ENCODE data around the gene CDC42BPG.

DNA sequence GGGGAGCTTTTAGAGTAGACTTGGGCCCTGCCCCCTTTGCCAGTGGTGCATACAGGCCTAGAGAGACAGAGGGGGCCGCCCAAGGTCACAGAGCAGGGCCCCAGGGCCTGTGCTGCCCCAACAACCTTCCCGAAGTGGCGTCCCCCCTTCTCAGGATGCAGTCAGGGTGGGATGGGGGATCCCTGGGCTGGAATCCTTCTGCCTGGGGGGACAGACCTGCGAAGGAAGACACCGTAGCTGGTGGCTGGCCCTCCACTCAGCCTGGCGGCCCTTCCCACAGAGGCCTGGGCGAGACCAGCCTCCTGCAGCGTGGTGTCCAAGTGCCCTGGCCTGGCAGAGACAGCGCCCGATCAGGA lies 48.4 kb upstream of the CDC42BPG start:
- TF ChIP-seq, protein P1, sequence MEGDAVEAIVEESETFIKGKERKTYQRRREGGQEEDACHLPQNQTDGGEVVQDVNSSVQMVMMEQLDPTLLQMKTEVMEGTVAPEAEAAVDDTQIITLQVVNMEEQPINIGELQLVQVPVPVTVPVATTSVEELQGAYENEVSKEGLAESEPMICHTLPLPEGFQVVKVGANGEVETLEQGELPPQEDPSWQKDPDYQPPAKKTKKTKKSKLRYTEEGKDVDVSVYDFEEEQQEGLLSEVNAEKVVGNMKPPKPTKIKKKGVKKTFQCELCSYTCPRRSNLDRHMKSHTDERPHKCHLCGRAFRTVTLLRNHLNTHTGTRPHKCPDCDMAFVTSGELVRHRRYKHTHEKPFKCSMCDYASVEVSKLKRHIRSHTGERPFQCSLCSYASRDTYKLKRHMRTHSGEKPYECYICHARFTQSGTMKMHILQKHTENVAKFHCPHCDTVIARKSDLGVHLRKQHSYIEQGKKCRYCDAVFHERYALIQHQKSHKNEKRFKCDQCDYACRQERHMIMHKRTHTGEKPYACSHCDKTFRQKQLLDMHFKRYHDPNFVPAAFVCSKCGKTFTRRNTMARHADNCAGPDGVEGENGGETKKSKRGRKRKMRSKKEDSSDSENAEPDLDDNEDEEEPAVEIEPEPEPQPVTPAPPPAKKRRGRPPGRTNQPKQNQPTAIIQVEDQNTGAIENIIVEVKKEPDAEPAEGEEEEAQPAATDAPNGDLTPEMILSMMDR (IDR thresholded peaks at IDR 0.05): no peak
- TF ChIP-seq POLR2AphosphoS5 (IDR thresholded peaks at IDR 0.05): no peak
- TF ChIP-seq POLR2A (IDR thresholded peaks at IDR 0.05; ENCODE audit: low read depth): no peak

All from esophagus muscularis mucosa (tissue), 3 donors.